Fibroblast of pulmonary artery (primary cell): Measurements from ENCODE around the gene DHX30.

Source experiments
- DNase-seq: peaks from one replicate; pipeline ENCODE4 v3.0.0-alpha.2; 2010; ENCODE audit warnings: low read depth
- H3K4me3 ChIP-seq: replicated peaks from 2 replicates; pipeline ENCODE4 v1.5.1; 2011; ENCODE audit warnings: low read depth, mild to moderate bottlenecking, control low read depth, low read length, moderate library complexity
- TF ChIP-seq, protein P1 (sequence below): IDR thresholded peaks from 2 replicates; pipeline ENCODE4 v1.5.1; 2011; ENCODE audit warnings: mild to moderate bottlenecking, control low read depth, low read length, inconsistent platforms; ENCODE audit errors: missing control alignments

Gene DHX30

DNA sequence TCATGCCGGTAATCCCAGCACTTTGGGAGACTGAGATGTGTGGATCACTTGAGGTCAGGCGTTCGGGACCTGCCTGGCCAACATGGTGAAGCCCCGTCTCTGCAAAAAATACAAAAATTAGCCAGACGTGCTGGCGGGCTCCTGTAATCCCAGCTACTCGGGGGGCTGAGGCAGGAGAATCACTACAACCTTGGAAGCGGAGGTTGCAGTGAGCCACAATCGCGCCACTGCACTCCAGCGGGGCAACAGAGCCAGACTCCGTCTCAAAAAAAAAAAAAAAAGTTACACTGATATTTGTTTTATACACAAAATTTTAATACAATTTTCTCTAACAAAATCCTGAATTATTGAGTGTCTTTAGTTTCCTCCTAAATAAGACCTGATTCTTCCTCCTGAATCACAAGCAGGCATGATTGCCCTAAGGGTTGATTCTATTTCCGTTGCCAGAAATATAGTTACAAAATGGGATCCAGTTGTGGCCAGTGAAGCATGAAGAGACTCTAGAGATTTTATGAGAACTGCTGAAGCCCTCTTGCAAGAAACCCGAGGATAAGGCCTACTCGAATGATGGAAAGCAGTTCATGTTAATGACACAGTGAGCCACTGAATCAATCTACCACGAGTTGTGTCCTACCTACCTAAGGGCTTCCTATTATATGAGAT lies 11.6 kb upstream of the DHX30 start:
- H3K4me3 ChIP-seq = no peak overlapping the region
- no peak for DNase-seq
- TF ChIP-seq, protein P1, sequence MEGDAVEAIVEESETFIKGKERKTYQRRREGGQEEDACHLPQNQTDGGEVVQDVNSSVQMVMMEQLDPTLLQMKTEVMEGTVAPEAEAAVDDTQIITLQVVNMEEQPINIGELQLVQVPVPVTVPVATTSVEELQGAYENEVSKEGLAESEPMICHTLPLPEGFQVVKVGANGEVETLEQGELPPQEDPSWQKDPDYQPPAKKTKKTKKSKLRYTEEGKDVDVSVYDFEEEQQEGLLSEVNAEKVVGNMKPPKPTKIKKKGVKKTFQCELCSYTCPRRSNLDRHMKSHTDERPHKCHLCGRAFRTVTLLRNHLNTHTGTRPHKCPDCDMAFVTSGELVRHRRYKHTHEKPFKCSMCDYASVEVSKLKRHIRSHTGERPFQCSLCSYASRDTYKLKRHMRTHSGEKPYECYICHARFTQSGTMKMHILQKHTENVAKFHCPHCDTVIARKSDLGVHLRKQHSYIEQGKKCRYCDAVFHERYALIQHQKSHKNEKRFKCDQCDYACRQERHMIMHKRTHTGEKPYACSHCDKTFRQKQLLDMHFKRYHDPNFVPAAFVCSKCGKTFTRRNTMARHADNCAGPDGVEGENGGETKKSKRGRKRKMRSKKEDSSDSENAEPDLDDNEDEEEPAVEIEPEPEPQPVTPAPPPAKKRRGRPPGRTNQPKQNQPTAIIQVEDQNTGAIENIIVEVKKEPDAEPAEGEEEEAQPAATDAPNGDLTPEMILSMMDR = no peak

DNA sequence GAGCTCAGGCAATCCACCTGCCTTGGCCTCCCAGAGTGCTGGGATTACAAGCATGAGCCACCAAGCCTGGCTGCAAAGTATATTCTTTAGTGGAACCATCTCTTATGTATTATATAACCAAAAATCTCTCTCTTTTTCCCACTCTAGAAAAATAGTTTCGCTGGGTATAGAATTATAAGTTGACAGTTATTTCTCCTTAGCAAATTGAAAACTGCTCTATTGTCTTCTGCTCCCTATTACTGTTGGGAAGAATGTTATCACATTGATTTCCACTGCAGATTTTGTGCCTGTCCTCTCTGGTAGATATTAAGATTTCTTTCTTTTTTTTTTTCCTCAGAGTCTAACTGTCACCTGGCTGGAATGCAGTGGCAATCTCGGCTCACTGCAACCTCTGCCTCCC lies 10.2 kb upstream of the DHX30 start:
- DNase-seq = no peak
- TF ChIP-seq, protein P1 = no peak
- H3K4me3 ChIP-seq = no peak overlapping the region

GRCh38 chr3:47794544-47794943 lies 8.4 kb upstream of the DHX30 start:
- DNase-seq = no peak
- TF ChIP-seq, protein P1 = no peak
- H3K4me3 ChIP-seq = no peak overlapping the region

DNA sequence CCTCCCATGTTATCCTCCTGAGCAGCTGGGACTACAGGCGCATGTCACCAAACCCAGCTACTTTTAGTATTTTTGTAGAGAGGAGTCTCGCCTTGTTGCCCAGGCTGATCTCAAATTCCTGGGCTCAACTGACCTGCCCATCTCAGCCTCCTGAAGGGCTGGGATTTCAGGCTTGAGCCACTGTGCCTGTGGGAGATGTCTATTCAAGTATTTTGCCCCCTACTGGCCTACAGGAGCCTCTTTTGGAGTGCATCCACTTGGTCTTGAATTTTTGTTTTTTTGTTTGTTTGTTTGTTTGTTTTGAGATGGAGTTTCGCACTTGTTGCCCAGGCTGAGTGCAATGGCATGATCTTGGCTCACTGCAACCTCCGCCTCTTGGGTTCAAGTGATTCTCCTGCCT lies 3.2 kb upstream of the DHX30 start:
- no peak overlapping the region for H3K4me3 ChIP-seq
- DNase-seq = no peak
- TF ChIP-seq, protein P1 = peak; percentile 37

- DNase-seq = no peak
- peak overlapping the region; percentile 89 for H3K4me3 ChIP-seq
- TF ChIP-seq, protein P1 = no peak
Measured at GRCh38 chr3:47803480-47804025, 615 bp downstream of the DHX30 start.

- TF ChIP-seq, protein P1 = no peak
- H3K4me3 ChIP-seq = no peak overlapping the region
- no peak for DNase-seq
Measured at GRCh38 chr3:47804577-47804976, 1.6 kb downstream of the DHX30 start.

GRCh38 chr3:47813551-47814177 lies 10.7 kb downstream of the DHX30 start:
- TF ChIP-seq, protein P1 = no peak
- no peak overlapping the region for H3K4me3 ChIP-seq
- DNase-seq = no peak
